Endothelial cell of umbilical vein (primary cell): ENCODE data around the gene MUTYH.

Source experiments
- FOS ChIP-seq: IDR thresholded peaks from 2 replicates; pipeline ENCODE4 v1.6.1; 2011; ENCODE audit warnings: mild to moderate bottlenecking, low read length, moderate library complexity, borderline replicate concordance; ENCODE audit not compliant: insufficient read depth
- JUN ChIP-seq: IDR thresholded peaks from 2 replicates; pipeline ENCODE4 v1.6.1; 2011; ENCODE audit warnings: borderline replicate concordance, low read depth; ENCODE audit not compliant: insufficient read length, insufficient read depth
- MAX ChIP-seq: IDR thresholded peaks from 2 replicates; pipeline ENCODE4 v1.6.1; 2011; ENCODE audit not compliant: insufficient read depth, insufficient read length
- POLR2A ChIP-seq: IDR thresholded peaks from 2 replicates; pipeline ENCODE4 v1.6.1; 2012; ENCODE audit warnings: low read depth, mild to moderate bottlenecking, control low read depth, low read length
- POLR2AphosphoS5 ChIP-seq: IDR thresholded peaks from 2 replicates; pipeline ENCODE4 v1.6.1; 2012; ENCODE audit warnings: low read depth, mild to moderate bottlenecking, control low read depth, low read length, moderate library complexity; ENCODE audit not compliant: insufficient read depth
- TF ChIP-seq, protein P1 (sequence below), 2 donors: IDR thresholded peaks; 1 replicate in 1 of 2; 2 replicates in 1 of 2; pipeline ENCODE4 v1.5.1; 2011; ENCODE audit warnings: low read length in 2 of 2, mild to moderate bottlenecking in 2 of 2, moderate library complexity in 2 of 2, control low read depth in 1 of 2, inconsistent platforms in 1 of 2, low read depth in 1 of 2; ENCODE audit not compliant: insufficient read depth in 1 of 2; ENCODE audit errors: extremely low read depth in 1 of 2

DNA sequence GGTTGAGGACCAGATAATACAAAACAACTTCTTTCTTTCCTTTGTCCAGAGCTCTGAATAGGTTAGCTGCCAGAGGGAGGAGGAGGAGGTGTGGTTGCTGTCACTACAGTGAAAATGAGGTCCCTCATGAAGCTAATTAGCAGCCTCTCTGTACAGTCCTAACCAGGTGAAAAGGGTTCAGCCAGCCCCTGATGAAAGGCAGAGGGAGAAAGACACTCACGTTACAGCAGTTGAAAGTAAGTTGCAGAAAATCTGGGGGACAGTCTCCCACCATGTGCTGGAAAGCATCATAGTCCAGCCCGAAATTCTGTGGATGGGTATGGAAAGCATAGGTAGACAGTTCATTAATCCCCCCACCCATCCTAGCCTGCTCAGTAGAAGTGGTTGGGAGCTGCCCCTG lies 6.2 kb upstream of the MUTYH start:
- peak; percentile 5 for TF ChIP-seq POLR2AphosphoS5
- no peak for TF ChIP-seq POLR2A
- no peak for TF ChIP-seq JUN
- TF ChIP-seq, protein P1, sequence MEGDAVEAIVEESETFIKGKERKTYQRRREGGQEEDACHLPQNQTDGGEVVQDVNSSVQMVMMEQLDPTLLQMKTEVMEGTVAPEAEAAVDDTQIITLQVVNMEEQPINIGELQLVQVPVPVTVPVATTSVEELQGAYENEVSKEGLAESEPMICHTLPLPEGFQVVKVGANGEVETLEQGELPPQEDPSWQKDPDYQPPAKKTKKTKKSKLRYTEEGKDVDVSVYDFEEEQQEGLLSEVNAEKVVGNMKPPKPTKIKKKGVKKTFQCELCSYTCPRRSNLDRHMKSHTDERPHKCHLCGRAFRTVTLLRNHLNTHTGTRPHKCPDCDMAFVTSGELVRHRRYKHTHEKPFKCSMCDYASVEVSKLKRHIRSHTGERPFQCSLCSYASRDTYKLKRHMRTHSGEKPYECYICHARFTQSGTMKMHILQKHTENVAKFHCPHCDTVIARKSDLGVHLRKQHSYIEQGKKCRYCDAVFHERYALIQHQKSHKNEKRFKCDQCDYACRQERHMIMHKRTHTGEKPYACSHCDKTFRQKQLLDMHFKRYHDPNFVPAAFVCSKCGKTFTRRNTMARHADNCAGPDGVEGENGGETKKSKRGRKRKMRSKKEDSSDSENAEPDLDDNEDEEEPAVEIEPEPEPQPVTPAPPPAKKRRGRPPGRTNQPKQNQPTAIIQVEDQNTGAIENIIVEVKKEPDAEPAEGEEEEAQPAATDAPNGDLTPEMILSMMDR (IDR thresholded peaks at IDR 0.05; ENCODE audit: extremely low read depth in 1 of 2, insufficient read depth in 1 of 2, low read depth in 1 of 2, low read length in 2 of 2) = no peak
- no peak for TF ChIP-seq MAX
- no peak for TF ChIP-seq FOS
